ENCODE measurements around the gene YPEL1. TPM values are rescaled to one million over a fixed set of nuclear protein-coding genes. Genes with fewer than 3 reads are reported as not detected.

Gene YPEL1
- total RNA-seq, 1 donor from 2014 or later: 20.4 TPM

DNA sequence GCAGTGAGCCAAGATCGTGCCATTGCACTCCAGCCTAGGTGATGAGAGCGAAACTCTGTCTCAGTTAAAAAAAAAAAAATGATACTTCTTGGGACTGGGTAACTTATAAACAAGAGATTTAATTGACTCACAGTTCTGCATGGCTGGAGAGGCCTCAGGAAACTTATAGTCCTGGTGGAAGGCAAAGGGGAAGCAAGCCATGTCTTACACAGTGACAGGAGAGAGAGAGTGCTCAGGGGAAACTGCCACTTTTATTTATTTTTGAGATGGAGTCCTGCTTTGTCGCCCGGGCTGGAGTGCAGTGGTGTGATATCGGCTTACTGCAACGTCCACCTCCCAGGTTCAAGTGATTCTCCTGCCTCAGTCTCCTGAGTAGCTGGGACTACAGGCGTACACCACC lies 85.3 kb downstream of the YPEL1 start:
- H3K9me3 ChIP-seq (ENCODE audit: control insufficient read depth in 3 of 3, low read length in 3 of 3): no peaks in the 10 kb centered on the region
- H3K4me3 ChIP-seq (ENCODE audit: low read length in 3 of 3): no peak overlapping the region
- no peak overlapping the region for H3K9ac ChIP-seq (ENCODE audit: low read depth in 1 of 3, low read length in 3 of 3)
- peaks cover 0 to 6% (median 0%) of the 10 kb centered on the region in 3 donors for H3K27me3 ChIP-seq (ENCODE audit: control insufficient read depth in 3 of 3, insufficient read depth in 3 of 3, low read length in 3 of 3)
- H3K4me1 ChIP-seq (ENCODE audit: control insufficient read depth in 3 of 3, insufficient read depth in 3 of 3, low read length in 3 of 3): peaks cover 10 to 23% (median 13%) of the 10 kb centered on the region in 3 donors
- no peak overlapping the region for H3K27ac ChIP-seq (ENCODE audit: low read depth, low read length)
- peaks cover 0 to 3% (median 0%) of the 10 kb centered on the region in 3 donors for H3K36me3 ChIP-seq (ENCODE audit: control insufficient read depth in 3 of 3, insufficient read depth in 3 of 3, low read length in 3 of 3)

Small RNA genes lying within 50 kb of the gene (small RNA-seq; reads per million reads assigned to genes)
- 13.0 reads per million, percentile 93 among the genes with 10 or more reads in this experiment for gene MIR301B
- gene RN7SL280P: not detected

Other genes with a start within 250 kb of the YPEL1 start
- gene RIMBP3C, start 184.3 kb downstream of the YPEL1 start, total RNA-seq: not detected
- 21.9 TPM for gene UBE2L3, start 168.1 kb downstream of the YPEL1 start, total RNA-seq
- gene YDJC, start 105.8 kb downstream of the YPEL1 start, total RNA-seq: 1.0 TPM
- not detected for gene CCDC116, start 103.0 kb downstream of the YPEL1 start, total RNA-seq
- 4.2 TPM for gene SDF2L1, start 93.5 kb downstream of the YPEL1 start, total RNA-seq
- 17.7 TPM for gene PPIL2, start 69.8 kb downstream of the YPEL1 start, total RNA-seq
- 38.6 TPM for gene MAPK1, start 131.9 kb upstream of the YPEL1 start, total RNA-seq
- 38.6 TPM for gene PPM1F, start 217.1 kb upstream of the YPEL1 start, total RNA-seq
- 14.1 TPM for gene TOP3B, start 247.0 kb upstream of the YPEL1 start, total RNA-seq

All from skeletal muscle tissue (tissue), 5 donors.